Gastroesophageal sphincter (tissue), 4 donors: ENCODE measurements around the gene SLC7A7. TPM values are rescaled to one million over a fixed set of nuclear protein-coding genes. Genes with fewer than 3 reads are reported as not detected.
A peak's percentile ranks its signal among the peaks of the same experiment; 100 is the strongest.
"Not testable (repeated sequence)": the region's sequence is repeated elsewhere in the genome, so short reads cannot be mapped to it uniquely, and the experiment has no call there.

Experiments used
- ATAC-seq: fragments of 150-250 bp; one replicate; pipeline ENCODE4 v1.9.1; 2016; ENCODE audit warnings: mild to moderate bottlenecking, moderate library complexity
- H3K27ac ChIP-seq, 4 donors: fragments of 200-600 bp; sonication (generic) in 3 of 4; 1 replicate in 3 of 4; 2 replicates in 1 of 4; pipeline ENCODE4 v1.5.1; 2016 to 2019
- H3K27me3 ChIP-seq: fragments of 200-600 bp; sonication (generic); one replicate; pipeline ENCODE4 v1.5.1; 2019
- H3K36me3 ChIP-seq, 2 donors: fragments of 200-600 bp; sonication (generic); one replicate each; pipeline ENCODE4 v1.5.1; 2019; ENCODE audit warnings: control low read depth in 1 of 2
- H3K4me1 ChIP-seq, 3 donors: fragments of 200-600 bp; sonication (generic); 1 replicate in 2 of 3; 2 replicates in 1 of 3; pipeline ENCODE4 v1.5.1; 2016 to 2019; ENCODE audit warnings: control low read depth in 2 of 3
- H3K4me3 ChIP-seq, 2 donors: fragments of 200-600 bp; sonication (generic); one replicate each; pipeline ENCODE4 v1.5.1; 2019; ENCODE audit warnings: mild to moderate bottlenecking in 1 of 2, moderate library complexity in 1 of 2
- H3K9me3 ChIP-seq, 3 donors: fragments of 200-600 bp; sonication (generic); one replicate each; pipeline ENCODE4 v1.5.1; 2017 to 2019; ENCODE audit warnings: control low read depth in 2 of 3
- EP300 ChIP-seq: sonication (generic); formaldehyde crosslinking; IDR thresholded peaks from one replicate; pipeline ENCODE4 v1.6.1; 2017; ENCODE audit warnings: antibody characterized with exemption, mild to moderate bottlenecking
- POLR2A ChIP-seq, 2 donors: fragments of 450-650 bp; IDR thresholded peaks; one replicate each; pipeline ENCODE4 v1.6.1; 2017; ENCODE audit warnings: antibody characterized with exemption in 2 of 2, mild to moderate bottlenecking in 2 of 2, moderate library complexity in 1 of 2
- POLR2AphosphoS5 ChIP-seq: sonication (generic); formaldehyde crosslinking; IDR thresholded peaks from one replicate; pipeline ENCODE4 v1.6.1; 2017; ENCODE audit warnings: antibody characterized with exemption
- WGBS, 2 donors: methylation state at CpG; one replicate each; pipeline ENCODE4 v1.1.5; 2018; ENCODE audit warnings: low coverage in 1 of 2; 5-methylcytosine and 5-hydroxymethylcytosine counted together
- total RNA-seq, 4 donors: library from RNA; depleted of rRNA; stranded (reverse); fragments of >200 nt; gene quantifications; one replicate each; pipeline ENCODE4 v1.1.0, GENCODE V29; 2016
- TF ChIP-seq, protein P1 (sequence below), 4 experiments: fragments of 200-600 bp in 2 of 4; fragments of 450-650 bp in 2 of 4; sonication (generic) in 1 of 4; IDR thresholded peaks; one replicate each; pipeline ENCODE4 v1.5.1; 2017 to 2019; ENCODE audit warnings: antibody characterized with exemption in 4 of 4, mild to moderate bottlenecking in 2 of 4, moderate library complexity in 2 of 4

SLC7A7 gene
- total RNA-seq, result 10 to 100 TPM in 3 of 4 donors, 1 to 10 TPM in 1; 8.1 to 36.6 (median 23.4) TPM

DNA sequence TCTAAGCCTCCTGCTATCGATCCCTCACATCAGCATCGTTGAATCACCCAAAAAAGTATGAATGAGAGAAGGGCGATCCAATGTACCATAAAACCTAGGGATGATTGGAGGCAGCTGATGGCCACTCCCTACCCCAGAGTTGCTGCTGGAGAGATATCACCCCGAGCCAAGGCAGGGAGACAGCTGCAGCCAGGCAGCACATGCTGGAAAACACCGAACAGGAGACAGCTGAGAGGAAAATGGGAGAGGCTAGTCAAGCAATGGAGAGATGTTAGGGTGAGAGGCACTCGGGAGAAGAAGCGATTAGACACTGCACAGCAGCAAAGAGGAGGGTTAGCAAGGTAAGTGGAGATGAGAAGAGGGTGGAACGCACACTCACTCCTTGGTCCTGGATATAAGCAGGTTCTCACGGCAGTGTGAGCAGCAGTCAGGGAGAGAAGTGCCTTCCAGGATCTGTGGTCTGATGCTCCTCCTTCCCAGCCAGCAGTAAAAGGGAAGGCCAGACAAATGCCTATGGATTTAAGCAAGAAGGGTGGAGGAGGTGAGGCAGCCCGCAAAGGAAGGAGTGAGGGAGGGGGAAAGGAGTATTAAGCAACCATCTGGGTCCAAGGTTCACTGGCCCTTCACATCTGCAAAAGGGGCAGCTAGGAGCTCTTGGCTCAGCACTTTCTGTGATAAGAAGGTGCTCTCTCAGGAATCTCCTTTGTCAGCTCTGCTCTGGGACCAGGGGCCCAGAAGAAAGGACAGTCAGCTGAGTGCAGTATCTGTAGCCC lies at the start of gene SLC7A7:
Gene SLC7A7, minus strand, starts transcription at position 495 of the 773 bp plus-strand sequence. CDS start 2,037 bp downstream, outside the sequence.
- H3K4me3 ChIP-seq, result peak within 1 kb of the TSS in 1 of 2 donors; percentile 29
- TF ChIP-seq, protein P1, sequence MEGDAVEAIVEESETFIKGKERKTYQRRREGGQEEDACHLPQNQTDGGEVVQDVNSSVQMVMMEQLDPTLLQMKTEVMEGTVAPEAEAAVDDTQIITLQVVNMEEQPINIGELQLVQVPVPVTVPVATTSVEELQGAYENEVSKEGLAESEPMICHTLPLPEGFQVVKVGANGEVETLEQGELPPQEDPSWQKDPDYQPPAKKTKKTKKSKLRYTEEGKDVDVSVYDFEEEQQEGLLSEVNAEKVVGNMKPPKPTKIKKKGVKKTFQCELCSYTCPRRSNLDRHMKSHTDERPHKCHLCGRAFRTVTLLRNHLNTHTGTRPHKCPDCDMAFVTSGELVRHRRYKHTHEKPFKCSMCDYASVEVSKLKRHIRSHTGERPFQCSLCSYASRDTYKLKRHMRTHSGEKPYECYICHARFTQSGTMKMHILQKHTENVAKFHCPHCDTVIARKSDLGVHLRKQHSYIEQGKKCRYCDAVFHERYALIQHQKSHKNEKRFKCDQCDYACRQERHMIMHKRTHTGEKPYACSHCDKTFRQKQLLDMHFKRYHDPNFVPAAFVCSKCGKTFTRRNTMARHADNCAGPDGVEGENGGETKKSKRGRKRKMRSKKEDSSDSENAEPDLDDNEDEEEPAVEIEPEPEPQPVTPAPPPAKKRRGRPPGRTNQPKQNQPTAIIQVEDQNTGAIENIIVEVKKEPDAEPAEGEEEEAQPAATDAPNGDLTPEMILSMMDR (IDR thresholded peaks at IDR 0.05), result no peak
- TF ChIP-seq POLR2AphosphoS5 (no peak), POLR2A (IDR thresholded peaks at IDR 0.05) (no peak), EP300 (no peak)
- 34 to 44% methylated on average over 5 to 9 of the region's 10 CpGs for whole genome bisulfite sequencing, 2 donors

DNA sequence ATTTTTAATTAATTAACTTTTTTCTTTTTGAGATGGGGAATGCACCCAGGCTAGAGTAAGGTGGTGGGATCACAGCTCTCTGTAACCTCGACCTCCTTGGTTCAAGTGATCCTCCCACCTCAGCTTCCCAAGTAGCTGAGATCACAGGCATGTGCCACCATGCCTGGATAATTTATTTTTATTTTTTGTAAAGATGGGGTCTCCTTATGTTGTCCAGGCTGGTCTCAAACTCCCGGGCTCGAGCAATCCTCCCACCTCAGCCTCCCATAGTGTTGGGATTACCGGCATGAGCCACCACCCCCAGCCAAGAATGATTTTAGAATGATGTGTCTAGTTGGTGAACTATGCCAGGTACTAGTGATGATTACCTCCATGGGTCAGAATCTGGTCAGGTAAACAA lies 49.7 kb upstream of the SLC7A7 start:
- Histone ChIP-seq H3K4me3 (no peak overlapping the region), H3K9me3 (no peaks in the 10 kb centered on the region), H3K4me1 (peaks cover 0 to 19% (median 3%) of the 10 kb centered on the region in 3 donors), H3K27me3 (no peaks in the 10 kb centered on the region), H3K36me3 (no peaks in the 10 kb centered on the region), H3K27ac (no peak overlapping the region)
- no peak for ATAC-seq
- TF ChIP-seq POLR2A (IDR thresholded peaks at IDR 0.05), result no peak
- TF ChIP-seq EP300, result no peak
- TF ChIP-seq, protein P1 (IDR thresholded peaks at IDR 0.05), result no peak
- TF ChIP-seq POLR2AphosphoS5, result no peak
- 70 to 100% methylated on average over 1 to 2 of the region's 4 CpGs for WGBS, 2 donors

More for the DNA sequence above, at the start of gene SLC7A7:
- peak within 1 kb of the TSS in 2 of 4 donors; percentile 29 to 71 for H3K27ac ChIP-seq
- no peaks in the 10 kb centered on the region for H3K27me3 ChIP-seq
- no peaks in the 10 kb centered on the region for H3K9me3 ChIP-seq
- ATAC-seq, result peak; percentile 26
- no peaks in the 10 kb centered on the region for H3K36me3 ChIP-seq
- peaks cover 0 to 13% (median 4%) of the 10 kb centered on the region in 3 donors for H3K4me1 ChIP-seq

DNA sequence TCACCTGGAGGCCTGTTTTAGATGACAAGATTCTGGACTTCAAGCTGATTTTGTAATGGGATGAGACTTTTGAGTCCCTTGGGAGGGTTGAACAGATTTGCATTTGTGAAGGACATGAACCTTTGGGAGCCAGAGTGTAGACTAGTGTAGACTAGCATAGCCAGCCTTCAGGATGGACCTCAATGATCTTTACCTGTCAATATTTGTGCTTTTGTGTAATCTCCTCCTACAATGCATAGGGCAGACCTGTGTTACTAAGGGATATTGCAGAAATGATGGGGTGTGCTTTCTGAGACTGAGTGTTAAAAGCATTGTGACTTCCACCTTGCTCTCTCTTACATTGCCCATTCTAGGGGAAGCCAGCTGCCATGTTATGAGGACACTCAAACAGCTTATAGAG lies 46.4 kb upstream of the SLC7A7 start:
- no peak for TF ChIP-seq POLR2AphosphoS5
- TF ChIP-seq POLR2A (IDR thresholded peaks at IDR 0.05), result no peak
- no peak for TF ChIP-seq EP300
- TF ChIP-seq, protein P1 (IDR thresholded peaks at IDR 0.05), result no peak
- H3K27me3 ChIP-seq, result no peaks in the 10 kb centered on the region
- H3K36me3 ChIP-seq, result no peaks in the 10 kb centered on the region
- H3K4me1 ChIP-seq, result peaks cover 0 to 9% (median 0%) of the 10 kb centered on the region in 3 donors
- H3K27ac ChIP-seq, result no peak overlapping the region
- H3K4me3 ChIP-seq, result no peak overlapping the region
- H3K9me3 ChIP-seq, result no peaks in the 10 kb centered on the region
- no peak for ATAC-seq

DNA sequence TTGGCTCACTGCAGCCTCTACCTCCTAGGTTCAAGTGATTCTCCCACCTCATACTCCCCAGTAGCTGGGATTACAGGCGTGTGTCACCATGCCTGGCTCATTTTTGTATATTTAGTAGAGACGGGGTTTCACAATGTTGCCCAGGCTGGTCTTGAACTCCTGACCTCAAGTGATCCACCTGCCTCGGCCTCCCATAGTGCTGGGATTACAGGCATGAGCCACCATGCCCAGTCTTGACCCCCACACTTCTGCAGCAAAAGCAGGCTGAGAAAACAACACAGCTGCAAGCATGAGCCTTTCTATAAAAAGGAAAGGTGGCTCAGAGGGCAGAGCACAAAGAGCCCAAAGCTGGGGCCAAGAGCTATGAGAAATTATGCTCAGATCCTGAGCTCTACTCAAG lies 45.1 kb upstream of the SLC7A7 start:
- not testable (repeated sequence) for ATAC-seq, H3K27ac ChIP-seq, H3K4me1 ChIP-seq, H3K36me3 ChIP-seq, H3K9me3 ChIP-seq, H3K27me3 ChIP-seq, H3K4me3 ChIP-seq
- WGBS, 2 donors, result 72 to 77% methylated on average over 2 to 3 of the region's 3 CpGs

DNA sequence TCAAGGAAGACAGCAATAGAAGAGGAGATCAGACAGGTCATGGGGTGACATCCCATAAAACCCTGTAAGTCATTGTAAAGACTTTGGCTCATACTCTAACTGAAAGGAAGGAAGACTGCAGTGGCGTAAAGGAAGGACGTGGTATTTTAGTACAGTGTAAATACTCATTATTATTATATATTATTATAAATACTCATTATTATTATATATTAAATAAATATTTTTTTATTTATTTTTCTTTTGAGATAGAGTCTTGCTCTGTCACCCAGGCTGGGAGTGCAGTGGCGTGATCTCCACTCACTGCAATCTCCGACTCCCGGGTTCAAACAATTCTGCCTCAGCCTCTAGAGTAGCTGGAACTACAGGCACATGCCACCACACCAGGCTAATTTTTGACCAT lies 41.2 kb upstream of the SLC7A7 start:
- no peak overlapping the region for H3K27ac ChIP-seq
- no peak for ATAC-seq
- WGBS, 2 donors, result 89 to 96% methylated on average over 2 to 5 of the region's 5 CpGs
- TF ChIP-seq EP300 (no peak), POLR2AphosphoS5 (no peak), POLR2A (IDR thresholded peaks at IDR 0.05) (no peak)
- TF ChIP-seq, protein P1 (IDR thresholded peaks at IDR 0.05), result no peak
- no peaks in the 10 kb centered on the region for H3K27me3 ChIP-seq
- H3K36me3 ChIP-seq, result no peaks in the 10 kb centered on the region
- H3K4me1 ChIP-seq, result peaks cover 0 to 23% (median 9%) of the 10 kb centered on the region in 3 donors
- no peaks in the 10 kb centered on the region for H3K9me3 ChIP-seq
- no peak overlapping the region for H3K4me3 ChIP-seq
